ENCODE results near the gene TMEM259.

TMEM259 gene

DNA sequence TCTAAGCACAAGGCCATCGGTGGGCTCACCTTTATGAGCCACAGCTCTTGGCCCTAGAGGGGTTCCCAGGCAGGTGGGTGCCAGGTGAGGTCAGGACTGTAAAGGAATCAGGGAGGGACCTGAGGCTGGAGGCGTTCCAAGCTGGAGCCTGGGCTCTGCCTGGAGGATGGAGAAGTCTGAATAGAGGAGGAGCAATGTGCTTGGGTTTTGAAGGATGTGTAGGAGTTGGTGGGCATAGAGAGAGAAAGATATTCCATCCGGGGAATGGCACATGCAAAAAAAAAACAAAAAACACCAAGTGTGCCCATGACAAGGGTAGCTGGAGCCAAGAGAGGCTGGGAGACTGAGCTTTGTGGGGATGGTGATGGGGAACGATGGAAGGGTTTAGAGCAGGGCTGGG is 18.3 kb downstream of the TMEM259 start:
- no peak for DNase-seq (ENCODE audit: low spot score)

DNA sequence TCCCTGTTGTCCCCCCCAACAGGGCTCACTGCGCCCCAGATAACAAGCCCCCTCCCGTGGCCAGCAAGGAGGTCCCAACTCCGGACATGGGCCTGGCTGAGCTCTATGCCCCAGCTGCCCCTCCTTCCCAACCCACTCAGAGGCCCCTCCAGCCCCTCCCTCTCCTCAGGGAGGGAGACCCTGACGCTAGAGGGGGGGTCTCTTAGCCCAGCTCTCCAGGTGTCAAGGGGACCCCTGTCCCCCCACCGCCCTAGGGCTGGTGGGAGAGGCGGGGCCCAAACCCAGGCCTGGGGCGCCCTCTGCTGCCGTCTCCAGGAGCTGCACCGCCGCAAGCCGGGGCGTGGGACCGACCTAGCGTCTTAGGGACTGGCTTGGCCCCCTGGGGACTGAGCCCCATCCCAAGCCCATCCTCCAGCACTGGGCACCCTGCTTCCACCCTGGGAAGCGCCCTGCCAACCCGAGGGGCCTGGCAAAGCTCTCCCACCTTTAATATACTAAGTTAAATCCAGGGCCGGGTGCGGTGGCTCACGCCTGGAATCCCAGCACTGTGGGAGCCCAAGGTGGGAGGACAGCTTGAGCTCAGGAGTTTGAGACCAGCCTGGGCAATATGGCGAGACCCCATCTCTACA is 19.3 kb downstream of the TMEM259 start:
- DNase-seq (ENCODE audit: low spot score): peak; percentile 59

DNA sequence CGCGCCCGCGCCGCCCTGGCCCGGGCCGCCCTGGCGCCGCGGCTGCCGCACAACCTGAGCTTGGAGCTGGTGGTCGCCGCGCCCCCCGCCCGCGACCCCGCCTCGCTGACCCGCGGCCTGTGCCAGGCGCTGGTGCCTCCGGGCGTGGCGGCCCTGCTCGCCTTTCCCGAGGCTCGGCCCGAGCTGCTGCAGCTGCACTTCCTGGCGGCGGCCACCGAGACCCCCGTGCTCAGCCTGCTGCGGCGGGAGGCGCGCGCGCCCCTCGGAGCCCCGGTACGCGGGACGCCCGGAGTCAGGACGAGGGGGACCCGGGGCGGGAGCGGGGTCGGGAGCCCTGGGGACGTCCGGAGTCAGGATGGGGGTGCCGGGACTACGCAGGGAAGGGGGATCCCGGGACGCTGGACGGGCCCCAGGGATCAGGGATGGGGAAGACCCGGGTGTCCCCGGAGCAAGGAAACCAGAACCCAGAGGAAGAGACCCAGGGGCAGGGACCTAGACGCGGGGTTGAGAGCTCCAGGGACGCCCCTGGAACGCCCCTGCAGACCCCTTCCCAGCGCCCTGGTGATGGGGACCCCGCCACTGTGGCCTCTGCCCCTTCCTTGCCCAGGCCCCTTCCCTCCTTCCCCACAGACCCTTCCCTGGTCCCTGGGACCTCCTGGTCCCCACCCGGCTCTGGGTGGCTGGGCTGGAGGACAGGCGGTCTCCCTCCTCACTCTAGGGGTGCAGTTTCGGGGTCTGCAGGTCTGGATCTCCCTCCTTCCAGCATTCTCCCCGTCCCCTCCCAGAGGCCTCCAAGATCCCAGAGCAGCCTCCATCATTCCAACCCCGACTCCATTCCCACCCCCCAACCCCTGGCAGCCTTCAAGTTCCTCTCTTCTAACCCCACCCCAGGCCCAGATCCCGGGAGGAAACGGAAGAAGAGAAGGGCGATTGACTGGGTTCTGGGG is 20.1 kb downstream of the TMEM259 start:
- no peak for DNase-seq (ENCODE audit: low spot score)

DNA sequence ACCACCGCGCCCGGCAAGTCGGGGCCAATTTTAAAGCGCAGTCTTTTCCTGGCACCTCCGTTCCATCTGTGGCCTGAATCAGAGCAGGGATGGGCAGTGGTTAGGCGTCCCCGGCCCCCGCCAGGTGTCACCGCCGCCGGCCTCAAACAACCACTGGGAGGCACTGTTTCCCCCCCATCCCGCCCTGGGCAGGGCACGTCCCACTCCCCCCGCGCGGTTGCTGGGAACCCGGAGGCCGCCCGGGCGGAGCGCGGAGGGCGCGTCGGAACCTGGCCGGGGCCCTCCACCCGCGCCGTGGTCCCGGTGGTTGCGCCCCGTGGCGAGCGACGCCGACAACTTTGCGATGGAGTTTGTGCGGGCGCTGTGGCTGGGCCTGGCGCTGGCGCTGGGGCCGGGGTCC is 20.8 kb downstream of the TMEM259 start, which contains the start of gene GRIN3B:
TSS of gene GRIN3B (plus strand) at position 325 of the 400 bp plus-strand sequence. CDS start at position 344, 19 bp downstream.
- peak; percentile 30 for DNase-seq (ENCODE audit: low spot score)

DNA sequence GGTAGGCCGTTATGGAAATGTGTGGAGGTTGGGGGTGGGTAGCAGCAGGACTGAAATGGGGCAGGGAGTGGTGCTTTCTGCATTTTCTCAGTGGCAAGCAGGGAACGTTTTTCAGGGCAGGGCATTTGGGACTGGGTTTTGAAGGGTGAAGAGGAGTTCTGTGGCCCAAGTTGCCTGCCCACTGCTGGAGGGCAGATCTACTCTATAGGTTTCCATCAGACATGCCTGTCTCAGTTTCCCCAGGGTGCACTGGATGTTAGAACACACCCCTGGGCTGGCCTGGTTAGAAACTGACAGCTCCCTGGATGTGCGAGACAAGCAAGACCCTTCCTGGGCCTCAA is 21.6 kb downstream of the TMEM259 start:
- DNase-seq (ENCODE audit: low spot score): no peak

DNA sequence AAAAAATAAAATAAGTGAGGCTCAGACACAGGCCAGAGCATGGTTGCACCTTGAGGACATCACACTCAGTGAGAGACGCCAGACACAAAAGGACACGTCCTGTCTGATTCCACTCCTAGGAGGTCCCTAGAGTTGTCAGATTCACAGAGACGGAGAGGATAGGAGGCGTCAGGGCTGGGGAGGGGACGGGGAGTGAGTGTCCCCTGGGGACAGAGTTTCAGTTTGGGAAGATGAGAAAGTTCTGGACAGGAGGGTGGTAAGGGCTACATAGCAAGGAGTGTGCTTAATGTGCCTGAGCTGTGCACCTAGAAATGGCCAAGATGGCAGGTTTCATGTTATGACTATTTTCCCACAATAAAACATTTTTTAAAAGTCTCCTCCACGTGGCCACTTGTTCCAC is 22.9 kb downstream of the TMEM259 start:
- no peak for DNase-seq (ENCODE audit: low spot score)

DNA sequence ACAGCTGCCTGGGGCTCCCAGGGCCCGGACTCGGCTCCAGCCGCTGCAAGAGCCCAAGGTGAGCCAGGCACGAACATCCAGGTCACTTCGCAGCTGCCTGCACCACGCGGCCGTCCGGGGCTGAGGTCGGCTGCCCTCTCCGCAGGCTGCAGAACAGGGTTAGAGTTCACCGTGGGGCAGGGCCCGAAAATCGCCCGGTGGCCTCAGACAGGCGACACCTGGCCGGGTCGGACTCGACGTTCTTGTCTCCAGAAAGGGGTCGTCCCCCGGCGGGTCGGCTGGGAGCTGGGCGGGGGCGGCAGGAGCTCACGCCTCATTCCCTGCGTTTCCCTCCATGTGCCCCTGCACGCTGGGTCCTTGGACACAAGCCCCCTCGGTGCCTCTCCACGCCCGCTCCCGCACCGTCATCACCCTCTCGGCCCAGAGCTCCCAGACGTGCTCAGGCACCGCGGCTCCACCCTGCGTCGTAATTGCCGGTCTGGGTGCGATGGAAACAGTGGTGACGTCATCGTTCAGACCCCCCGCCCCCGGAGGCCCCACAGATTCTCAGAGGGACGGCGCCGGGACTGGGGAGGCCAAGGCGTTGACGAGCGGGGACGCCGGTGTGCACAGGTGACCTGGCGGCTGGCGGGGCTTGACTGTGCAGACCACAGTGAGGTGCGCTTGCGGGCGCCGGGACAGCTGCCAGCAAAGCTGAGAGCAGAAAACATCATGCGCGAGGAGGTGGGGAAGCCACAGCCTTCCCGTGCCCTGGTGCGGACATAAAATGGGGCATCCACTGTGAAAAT is 24.7 kb downstream of the TMEM259 start:
- DNase-seq (ENCODE audit: low spot score): no peak

DNA sequence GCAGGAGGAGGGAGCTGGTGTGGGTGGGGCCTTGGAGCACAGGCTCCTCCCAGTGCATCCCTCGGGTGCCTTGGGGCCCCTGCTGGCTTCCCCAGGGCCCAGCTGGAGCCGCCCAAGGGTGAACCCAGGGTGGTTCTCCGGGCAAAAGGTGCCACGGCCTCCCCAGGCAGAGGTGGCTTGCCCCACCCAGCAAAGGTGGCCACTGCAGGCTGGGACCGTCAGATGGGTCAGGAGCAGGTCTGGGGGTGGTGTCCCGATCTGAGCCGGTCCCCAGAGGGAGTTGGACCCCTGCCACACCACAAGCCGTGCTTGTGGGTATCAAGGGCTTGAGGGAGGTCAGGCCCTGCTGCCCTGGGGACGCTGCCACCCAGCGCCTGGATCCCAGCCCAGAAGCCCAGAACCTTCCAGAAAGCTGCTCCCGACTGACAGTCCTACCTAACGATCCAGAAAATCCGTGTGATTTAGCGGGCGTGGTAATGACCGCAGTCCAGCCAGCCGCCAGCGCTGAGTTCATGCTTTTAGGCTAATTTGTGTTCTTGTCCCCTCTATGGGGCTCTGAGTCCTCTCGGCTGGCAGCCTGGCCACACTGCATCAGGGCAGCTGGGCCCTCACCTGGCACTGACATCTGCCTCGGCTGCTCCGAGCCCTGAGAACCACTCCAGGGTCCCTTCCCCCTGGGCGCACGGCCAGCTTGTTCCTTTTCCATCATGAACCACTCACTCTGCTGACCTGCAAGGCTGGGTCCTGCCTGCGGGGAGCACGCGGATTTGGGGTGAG is 25.7 kb downstream of the TMEM259 start:
- no peak for DNase-seq (ENCODE audit: low spot score)

DNA sequence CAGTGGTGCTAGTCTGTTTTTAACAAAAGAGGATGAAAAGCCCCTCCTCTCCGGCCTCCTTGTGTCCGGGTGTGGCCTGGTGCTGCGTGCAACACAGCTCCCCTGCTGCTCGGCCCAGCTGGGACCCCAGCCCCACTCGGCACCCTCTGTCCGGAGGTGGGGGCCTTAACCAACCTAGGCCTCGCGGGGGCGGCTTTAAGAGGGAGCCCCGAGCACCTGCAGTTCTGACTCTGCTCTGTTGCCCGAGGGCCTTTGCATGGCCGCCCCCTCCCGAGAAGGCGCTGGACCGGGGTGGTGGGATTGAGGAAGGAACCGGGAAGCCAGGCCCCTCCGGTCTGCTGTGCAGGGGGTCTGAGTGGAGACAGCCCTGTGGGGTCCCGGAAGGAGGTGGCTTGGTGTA is 26.4 kb downstream of the TMEM259 start:
- DNase-seq (ENCODE audit: low spot score): no peak

DNA sequence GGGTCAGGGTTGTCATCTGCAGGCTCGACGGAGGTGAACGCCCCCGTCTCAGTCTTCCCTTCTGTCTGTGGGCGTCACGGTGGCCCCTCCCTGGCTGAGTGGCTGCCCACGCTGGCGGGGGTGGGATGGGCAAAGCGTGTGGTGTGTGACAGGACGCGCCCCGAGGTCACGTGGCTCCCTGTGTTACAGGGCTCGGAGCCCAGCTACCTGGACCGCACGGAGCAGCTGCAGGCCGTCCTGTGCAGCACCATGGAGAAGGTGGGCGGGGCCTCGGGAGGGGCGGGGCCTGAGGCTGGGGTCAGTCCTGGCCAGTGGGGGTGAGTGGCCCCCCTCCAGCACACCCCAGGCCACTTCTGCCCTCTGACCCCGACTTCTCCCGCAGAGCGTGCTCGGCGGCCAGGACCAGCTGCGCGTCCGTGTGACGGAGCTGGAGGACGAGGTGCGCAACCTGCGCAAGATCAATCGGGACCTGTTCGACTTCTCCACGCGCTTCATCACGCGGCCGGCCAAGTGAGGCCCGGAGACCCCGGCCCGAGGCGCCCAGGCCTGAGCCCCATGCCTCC is 27.0 kb downstream of the TMEM259 start:
- no peak for DNase-seq (ENCODE audit: low spot score)

DNA sequence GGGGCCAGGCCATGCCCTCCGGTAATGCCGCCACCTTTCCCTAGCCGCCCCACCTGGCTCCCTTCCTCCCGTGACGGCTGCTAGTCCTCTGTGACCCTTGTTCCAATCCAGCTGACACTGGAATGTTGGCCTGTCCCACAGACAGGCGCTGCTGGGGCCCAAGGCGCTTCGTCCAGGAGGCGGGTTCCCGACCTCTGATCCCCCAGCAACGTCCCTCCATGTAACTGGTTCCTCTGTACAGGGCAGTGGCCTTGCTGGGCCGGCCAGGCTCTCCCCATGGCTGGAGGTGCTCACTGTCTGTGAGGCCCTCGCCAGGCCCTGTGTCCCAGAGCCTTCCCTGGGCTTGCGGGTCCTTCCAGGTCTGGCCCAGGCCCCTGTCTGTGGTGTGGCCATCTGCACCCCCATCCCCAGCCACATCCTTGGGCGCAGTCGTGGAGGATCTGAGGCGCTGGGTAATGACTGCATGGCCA is 27.5 kb downstream of the TMEM259 start:
- no peak for DNase-seq (ENCODE audit: low spot score)

DNA sequence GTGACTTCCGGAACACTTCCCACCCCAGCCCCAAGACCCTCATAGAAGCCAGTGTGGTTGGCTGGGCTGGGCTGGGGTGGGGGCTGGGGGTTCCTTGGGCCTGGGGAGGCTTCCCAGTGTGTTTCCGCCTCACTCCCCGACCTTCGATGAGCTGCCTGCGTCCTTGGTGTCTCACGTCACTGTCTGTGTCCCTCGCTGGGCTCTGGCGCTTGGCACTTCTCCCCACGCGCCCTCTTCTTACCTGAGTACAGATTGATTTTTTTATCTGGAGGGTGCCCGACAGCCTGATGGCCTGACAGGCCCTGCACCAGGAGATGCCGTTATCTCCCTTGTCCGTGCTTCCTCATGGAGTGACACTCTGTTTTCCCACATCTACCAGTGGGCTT is 28.3 kb downstream of the TMEM259 start:
- no peak for DNase-seq (ENCODE audit: low spot score)

DNA sequence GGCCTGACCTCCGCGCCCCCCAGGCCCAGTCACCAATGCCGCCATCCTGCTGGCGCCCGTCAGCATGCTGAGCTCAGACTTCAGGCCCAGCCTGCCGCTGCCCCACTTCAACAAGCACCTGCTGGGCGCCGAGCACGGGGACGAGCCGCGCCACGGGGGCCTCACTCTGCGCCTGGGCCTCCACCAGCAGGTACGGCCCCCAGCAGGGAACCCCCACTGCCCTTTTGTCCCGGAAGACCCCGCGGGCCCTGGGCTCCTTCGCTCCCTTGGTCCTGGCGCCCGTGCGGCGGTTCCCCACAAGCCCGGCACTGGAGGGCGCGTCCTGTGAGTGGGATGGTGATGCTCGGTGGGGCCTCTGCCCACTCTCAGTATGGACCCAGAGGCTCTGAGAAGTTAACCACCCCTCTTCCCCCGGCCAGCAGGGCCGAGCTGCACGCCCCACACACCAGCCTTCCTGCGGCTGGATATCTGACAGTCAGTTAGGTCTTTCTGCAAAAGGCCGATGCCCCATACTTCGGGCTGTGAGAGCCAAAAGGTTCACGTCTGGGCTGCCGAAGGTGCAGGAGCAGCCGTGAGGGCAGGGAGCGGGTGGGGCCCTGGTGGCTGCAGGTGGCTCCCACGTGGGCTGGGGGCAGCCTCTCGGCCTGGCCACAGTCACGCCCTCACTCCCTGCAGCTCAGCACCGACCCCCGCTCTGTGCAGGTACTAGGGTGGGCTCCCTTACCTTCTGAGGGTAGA is 28.8 kb downstream of the TMEM259 start:
- DNase-seq (ENCODE audit: low spot score): no peak

DNA sequence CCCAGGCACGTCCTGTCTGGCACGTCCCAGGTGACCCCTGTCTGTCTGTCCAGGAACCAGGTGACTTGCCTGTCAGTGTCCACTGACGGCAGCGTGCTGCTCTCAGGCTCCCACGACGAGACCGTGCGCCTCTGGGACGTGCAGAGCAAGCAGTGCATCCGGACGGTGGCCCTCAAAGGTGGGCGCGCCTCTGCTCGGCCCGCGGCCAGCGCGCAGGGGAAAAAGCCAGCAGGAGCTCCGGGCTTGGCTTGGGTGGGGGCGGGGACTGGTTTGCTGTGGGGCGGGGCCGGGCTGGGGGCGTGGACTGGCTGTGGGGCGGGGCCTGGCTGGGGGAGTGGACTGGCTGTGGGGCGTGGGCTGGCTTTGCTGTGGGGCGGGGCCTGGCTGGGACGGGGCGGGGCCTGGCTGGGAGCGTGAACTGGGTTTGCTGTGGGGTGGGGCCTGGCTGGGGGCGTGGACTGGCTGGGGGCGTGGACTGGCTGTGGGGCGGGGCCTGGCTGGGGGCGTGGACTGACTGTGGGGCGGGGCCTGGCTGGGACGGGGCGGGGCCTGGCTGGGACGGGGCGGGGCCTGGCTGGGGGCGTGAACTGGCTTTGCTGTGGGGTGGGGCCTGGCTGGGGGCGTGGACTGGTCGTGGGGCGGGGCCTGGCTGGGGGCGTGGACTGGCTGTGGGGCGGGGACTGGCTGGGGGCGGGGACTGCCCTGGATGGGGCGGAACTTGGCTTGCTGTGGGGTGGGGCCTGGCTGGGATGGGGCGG is 29.6 kb downstream of the TMEM259 start:
- DNase-seq (ENCODE audit: low spot score): peak; percentile 22

DNA sequence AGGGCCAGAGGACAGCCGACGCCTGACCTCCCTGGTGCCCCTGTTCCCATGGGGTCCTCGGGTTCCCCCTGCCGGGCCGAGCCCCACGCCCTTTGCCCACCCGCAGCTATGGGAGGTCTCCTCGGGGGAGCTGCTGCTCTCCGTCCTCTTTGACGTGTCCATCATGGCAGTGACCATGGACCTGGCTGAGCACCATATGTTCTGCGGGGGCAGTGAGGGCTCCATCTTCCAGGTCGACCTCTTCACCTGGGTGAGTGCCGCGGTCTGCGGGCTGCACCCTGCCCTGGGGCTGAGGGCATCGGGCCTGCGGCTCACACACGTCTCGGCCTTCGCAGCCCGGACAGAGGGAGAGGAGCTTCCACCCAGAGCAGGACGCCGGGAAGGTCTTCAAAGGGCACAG is 30.2 kb downstream of the TMEM259 start:
- DNase-seq (ENCODE audit: low spot score): no peak

DNA sequence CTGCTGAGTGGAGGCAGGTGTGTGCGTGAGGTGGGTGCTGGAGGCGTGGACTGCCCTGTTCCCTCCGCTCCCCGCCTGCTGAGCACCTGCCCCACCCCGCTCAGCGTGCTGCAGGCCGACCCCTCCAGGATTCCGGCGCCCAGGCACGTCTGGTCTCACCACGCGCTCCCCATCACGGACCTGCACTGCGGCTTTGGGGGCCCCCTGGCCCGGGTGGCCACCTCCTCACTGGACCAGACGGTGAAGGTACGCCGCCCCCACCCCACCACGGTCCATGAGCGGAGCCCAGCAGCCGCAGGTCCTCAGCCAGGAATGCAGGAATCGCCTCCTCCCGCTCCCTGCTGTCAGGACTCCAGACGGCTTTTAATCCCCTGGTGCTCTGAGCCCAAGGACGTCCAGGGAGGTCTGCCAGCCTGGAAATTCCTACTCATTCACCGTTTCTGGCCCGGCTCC is 30.8 kb downstream of the TMEM259 start:
- no peak for DNase-seq (ENCODE audit: low spot score)

DNA sequence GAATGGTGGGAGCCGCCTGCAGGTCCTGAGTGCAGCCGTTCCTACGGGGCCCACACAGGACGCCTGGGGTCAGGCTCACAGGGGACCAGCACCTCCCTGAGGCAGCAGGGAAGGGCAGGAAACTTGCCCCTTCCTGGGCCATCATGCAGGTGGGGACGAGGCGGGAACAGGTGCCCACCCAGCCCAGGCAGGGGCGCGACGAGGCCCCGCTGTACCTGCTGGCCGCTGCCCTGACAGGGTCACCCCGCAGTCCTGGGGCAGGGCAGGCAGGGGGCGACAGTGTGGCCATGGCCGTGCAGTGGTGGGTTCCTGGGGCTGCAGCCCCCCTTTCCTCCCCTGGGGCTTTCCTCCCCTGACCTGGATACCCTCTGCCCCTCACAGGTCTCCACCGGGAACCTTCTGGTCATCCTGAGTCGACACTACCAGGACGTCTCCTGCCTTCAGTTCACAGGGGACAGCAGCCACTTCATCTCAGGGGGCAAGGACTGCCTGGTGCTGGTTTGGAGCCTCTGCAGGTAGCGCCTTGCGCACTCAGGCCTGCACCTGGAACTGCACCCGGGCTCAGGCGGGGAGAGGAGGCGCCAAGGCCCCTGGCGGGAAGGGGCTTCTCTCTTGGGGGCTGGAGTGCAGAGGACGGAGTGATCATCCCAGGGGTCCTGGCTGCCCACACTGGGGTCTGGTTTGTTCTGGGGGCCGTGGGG is 31.4 kb downstream of the TMEM259 start:
- no peak for DNase-seq (ENCODE audit: low spot score)

DNA sequence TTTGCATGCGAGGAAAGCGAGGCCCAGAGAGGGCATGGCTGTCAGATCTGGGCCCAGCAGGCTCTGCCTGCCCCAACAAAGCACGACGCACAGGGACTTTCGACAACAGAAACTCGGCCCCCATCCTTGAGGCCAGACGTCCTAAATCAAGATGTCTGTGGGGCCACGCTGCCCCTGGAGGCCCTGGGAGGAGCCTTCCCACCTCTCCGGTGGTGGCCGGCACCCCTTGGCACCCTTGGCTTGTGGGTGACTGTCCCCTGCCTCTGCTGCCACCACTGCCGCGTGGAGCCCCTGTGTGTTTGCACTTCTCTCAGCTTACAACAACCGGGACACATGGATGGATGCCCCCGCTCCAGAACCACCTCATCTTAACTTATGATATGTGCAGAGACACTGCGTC is 32.4 kb downstream of the TMEM259 start:
- no peak for DNase-seq (ENCODE audit: low spot score)

DNA sequence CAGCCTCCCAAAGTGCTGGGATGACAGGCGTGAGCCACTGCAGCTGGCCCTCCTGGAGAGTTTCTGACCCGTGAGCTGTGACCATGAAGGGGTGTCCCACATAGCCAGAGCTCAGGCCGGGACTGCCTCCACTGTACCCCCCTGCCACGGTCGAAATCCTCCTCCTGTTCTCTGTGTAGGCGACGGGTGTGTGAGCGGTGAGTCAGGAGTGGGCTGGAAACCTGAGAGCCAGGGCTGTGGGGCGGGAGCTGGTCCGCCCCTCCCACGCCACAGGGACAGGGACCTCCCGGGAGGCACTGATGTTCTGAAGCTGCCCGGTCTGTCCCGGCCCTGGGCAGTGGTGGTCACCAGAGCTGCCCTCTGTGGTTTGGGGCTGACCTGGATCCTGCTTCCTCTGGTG is 32.8 kb downstream of the TMEM259 start:
- no peak for DNase-seq (ENCODE audit: low spot score)

Measured in hematopoietic multipotent progenitor cell treated with erythropoietin and hydrocortisone succinate and interleukin-3 and kit ligand, for 15 days (in vitro differentiated cells).